Endothelial cell (in vitro differentiated cells): ENCODE results near the gene UBAP2L. TPM values are rescaled to one million over a fixed set of nuclear protein-coding genes. Genes with fewer than 3 reads are reported as not detected.
"Not testable (repeated sequence)": the region's sequence is repeated elsewhere in the genome, so short reads cannot be mapped to it uniquely, and the experiment has no call there.

Source experiments
- DNase-seq: peaks from one replicate; pipeline ENCODE4 v3.0.0; 2021; ENCODE audit warnings: low spot score
- H3K27ac Mint-ChIP-seq: one replicate; pipeline ENCODE4 v1.8.0; 2021; ENCODE audit warnings: mixed read lengths, inconsistent platforms; ENCODE audit not compliant: unreplicated experiment
- H3K27me3 Mint-ChIP-seq: one replicate; pipeline ENCODE4 v1.8.0; 2021; ENCODE audit warnings: mild to moderate bottlenecking, moderate library complexity, mixed read lengths, inconsistent platforms; ENCODE audit not compliant: unreplicated experiment
- H3K36me3 Mint-ChIP-seq: one replicate; pipeline ENCODE4 v1.8.0; 2021; ENCODE audit warnings: mild to moderate bottlenecking, low read depth, mixed read lengths, inconsistent platforms; ENCODE audit not compliant: unreplicated experiment
- H3K4me1 Mint-ChIP-seq: one replicate; pipeline ENCODE4 v1.8.0; 2021; ENCODE audit warnings: mild to moderate bottlenecking, mixed read lengths, inconsistent platforms; ENCODE audit not compliant: unreplicated experiment
- H3K4me3 Mint-ChIP-seq: one replicate; pipeline ENCODE4 v1.8.0; 2021; ENCODE audit warnings: mild to moderate bottlenecking, mixed read lengths, inconsistent platforms; ENCODE audit not compliant: unreplicated experiment
- H3K9me3 Mint-ChIP-seq: one replicate; pipeline ENCODE4 v1.8.0; 2021; ENCODE audit warnings: mixed read lengths, inconsistent platforms; ENCODE audit not compliant: unreplicated experiment
- CTCF ChIP-seq: fragments of 200-600 bp; sonication (generic); IDR thresholded peaks from one replicate; pipeline ENCODE4 v1.5.0; 2021; ENCODE audit warnings: antibody characterized with exemption; ENCODE audit not compliant: unreplicated experiment
- total RNA-seq: library from RNA; stranded (reverse); fragmentation: NEBNext Ultra II Directional; extraction: Animal tissue kit (Norgen Biotek cat#: 25700); gene quantifications from one replicate; pipeline ENCODE4 v1.2.1, GENCODE V29; 2021; ENCODE audit not compliant: unreplicated experiment

Gene UBAP2L
- total RNA-seq, 1 donor from 2014 or later: 243 TPM

DNA sequence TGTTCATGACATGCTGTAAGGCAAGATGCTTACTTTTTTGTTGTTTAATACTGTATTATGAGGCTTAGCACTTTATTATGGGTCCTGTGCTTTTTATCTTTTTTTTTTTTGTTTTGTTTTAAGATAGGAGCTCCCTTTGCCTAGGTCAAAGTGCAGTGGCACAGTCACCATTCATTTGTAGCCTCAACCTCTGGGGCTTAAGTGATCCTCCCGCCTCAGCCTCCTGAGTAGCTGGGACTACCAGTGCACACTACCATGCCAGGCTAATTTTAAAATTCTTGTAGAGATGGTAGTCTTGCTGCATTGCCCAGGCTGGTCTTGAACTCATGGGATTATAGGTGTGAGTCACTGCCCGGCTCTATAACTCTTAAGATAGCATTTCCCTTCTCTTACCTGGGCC, 4.6 kb downstream of the UBAP2L start:
- Mint-ChIP-seq H3K27me3 (peaks cover 9% of the 10 kb centered on the region), H3K4me3 (no peak overlapping the region), H3K4me1 (peaks cover 20% of the 10 kb centered on the region), H3K36me3 (peaks cover 36% of the 10 kb centered on the region), H3K27ac (no peak overlapping the region), H3K9me3 (no peaks in the 10 kb centered on the region)
- DNase-seq: no peak
- no peak for TF ChIP-seq CTCF

DNA sequence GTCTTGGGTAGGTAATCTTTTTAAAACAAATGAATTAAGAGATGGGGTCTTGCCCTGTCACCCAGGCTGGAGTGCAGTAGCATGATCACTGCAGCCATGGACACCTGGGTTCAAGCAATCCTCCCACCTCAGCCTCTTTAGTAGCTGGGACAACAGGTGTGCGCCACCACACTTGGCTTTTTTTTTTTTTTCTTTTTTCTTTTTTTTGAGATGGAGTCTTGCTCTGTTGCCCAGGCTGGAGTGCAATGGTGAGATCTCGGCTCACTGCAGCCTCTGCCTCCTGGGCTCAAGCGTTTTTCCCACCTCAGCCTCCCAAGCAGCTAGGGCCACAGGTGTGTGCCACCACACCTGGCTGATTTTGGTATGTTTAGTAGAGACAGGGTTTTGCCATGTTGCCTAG, 10.4 kb downstream of the UBAP2L start:
- H3K27me3 Mint-ChIP-seq, H3K4me3 Mint-ChIP-seq, H3K27ac Mint-ChIP-seq, H3K4me1 Mint-ChIP-seq, DNase-seq, H3K9me3 Mint-ChIP-seq: not testable (repeated sequence)
- peaks cover 45% of the 10 kb centered on the region for H3K36me3 Mint-ChIP-seq

DNA sequence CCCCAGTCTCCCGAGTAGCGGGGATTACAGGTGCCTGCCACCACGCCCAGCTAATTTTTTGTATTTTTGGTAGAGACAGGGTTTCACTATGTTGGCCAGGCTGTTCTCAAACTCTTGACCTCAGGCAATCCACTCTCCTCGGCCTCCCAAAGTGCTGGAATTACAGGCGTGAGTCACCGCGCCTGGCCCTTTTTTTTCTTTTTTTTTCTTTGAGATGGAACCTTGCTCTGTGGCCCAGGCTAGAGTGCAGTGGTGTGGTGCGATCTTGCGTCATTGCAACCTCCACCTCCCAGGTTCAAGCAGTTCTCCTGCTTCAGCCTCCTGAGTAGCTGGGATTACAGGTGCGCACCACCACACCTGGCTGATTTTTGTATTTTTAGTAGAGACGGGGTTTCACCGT, 12.4 kb downstream of the UBAP2L start:
- not testable (repeated sequence) for DNase-seq, H3K27me3 Mint-ChIP-seq, H3K9me3 Mint-ChIP-seq, H3K4me3 Mint-ChIP-seq, H3K4me1 Mint-ChIP-seq
- H3K27ac Mint-ChIP-seq: peak overlapping the region; percentile 77
- H3K36me3 Mint-ChIP-seq: peaks cover 52% of the 10 kb centered on the region

DNA sequence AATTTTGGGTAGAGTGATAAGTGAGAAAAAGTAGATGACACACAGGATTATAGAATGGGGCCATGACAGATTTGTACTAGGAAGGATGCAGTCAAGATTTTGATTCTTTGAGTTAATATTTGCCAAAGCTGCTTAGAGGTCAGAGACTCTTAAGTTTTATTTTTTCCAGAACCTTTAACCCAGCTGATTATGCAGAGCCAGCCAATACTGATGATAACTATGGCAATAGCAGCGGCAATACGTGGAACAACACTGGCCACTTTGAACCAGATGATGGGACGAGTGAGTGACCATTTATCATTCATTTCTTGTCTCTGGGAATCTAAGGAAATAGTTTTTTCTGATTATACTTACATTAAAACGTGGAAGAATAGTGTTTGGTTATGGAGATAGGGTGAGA, 16.1 kb downstream of the UBAP2L start:
- Mint-ChIP-seq H3K27ac (no peak overlapping the region), H3K4me1 (peaks cover 8% of the 10 kb centered on the region), H3K9me3 (no peaks in the 10 kb centered on the region), H3K4me3 (no peak overlapping the region), H3K27me3 (peaks cover 8% of the 10 kb centered on the region), H3K36me3 (peaks cover 55% of the 10 kb centered on the region)
- DNase-seq: no peak
- no peak for TF ChIP-seq CTCF

DNA sequence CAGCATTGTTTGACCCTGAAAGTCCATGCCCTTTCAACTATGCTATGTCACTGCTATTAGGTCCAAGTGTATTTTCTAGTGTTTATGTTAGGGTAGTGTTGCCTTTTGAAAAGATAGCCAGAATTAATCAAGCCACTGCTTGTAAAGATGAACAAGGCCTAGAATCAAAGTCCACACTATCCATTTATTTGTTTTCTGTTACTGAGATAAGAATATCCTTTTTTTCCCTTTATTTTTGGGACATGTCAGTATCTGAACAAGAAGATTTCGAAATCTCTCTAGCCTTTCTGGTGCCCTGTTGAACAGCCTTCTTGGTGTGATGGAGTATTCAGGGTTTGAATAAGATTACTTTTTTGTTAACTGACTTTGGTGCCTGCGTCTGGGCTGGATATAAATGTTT, 16.7 kb downstream of the UBAP2L start:
- TF ChIP-seq CTCF: no peak
- H3K27ac Mint-ChIP-seq: peak overlapping the region; percentile 14
- DNase-seq: no peak
- H3K4me1 Mint-ChIP-seq: peaks cover 8% of the 10 kb centered on the region
- H3K4me3 Mint-ChIP-seq: no peak overlapping the region
- peaks cover 8% of the 10 kb centered on the region for H3K27me3 Mint-ChIP-seq
- H3K9me3 Mint-ChIP-seq: no peaks in the 10 kb centered on the region
- H3K36me3 Mint-ChIP-seq: peaks cover 56% of the 10 kb centered on the region

- Mint-ChIP-seq H3K9me3 (no peaks in the 10 kb centered on the region), H3K27ac (peak overlapping the region; percentile 16), H3K27me3 (peaks cover 8% of the 10 kb centered on the region), H3K4me1 (peaks cover 8% of the 10 kb centered on the region), H3K36me3 (peaks cover 62% of the 10 kb centered on the region), H3K4me3 (no peak overlapping the region)
- TF ChIP-seq CTCF: no peak
- DNase-seq: no peak
Measured at GRCh38 chr1:154237880-154238506, 17.2 kb downstream of the UBAP2L start.
